GM10847 (cell line): Measurements from ENCODE around the gene CMYA5.

Source experiments
- POLR2A ChIP-seq: IDR thresholded peaks from 2 replicates; pipeline ENCODE4 v1.6.1; 2011; ENCODE audit not compliant: insufficient read length; ENCODE audit errors: extremely low read depth

The CMYA5 gene

GRCh38 chr5:79697222-79698170 is 7.9 kb downstream of the CMYA5 start:
- TF ChIP-seq POLR2A: no peak

DNA sequence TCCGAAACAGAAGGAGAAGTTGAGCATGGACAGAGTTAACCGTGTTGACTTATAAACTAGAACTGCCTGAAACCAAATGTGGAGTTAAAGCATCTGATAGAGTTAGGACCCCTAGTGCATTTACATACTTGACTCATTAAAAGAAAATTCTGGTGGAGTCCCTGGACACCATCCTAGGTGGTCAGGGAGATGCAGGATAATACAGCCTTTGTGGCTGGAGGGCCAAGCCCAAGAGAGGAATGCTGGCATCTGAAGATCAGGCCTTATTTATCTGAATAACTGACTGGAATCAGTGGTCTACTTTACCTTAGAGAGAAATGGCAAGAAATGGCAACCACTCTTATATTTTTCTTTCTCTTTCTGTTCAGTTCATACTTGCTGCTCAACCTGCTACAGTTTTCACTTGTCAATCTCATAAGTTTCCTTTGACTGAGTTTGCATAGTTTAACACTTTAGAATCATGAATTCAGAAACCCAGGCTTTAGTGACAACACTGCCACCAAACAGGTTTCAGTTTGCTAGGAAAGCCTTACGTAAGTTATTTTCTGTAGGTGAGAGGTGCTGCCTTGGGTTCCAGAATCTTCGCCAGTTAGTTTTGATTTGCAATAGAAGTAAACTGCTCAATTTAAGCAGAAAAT is 10.2 kb downstream of the CMYA5 start:
- no peak for TF ChIP-seq POLR2A

DNA sequence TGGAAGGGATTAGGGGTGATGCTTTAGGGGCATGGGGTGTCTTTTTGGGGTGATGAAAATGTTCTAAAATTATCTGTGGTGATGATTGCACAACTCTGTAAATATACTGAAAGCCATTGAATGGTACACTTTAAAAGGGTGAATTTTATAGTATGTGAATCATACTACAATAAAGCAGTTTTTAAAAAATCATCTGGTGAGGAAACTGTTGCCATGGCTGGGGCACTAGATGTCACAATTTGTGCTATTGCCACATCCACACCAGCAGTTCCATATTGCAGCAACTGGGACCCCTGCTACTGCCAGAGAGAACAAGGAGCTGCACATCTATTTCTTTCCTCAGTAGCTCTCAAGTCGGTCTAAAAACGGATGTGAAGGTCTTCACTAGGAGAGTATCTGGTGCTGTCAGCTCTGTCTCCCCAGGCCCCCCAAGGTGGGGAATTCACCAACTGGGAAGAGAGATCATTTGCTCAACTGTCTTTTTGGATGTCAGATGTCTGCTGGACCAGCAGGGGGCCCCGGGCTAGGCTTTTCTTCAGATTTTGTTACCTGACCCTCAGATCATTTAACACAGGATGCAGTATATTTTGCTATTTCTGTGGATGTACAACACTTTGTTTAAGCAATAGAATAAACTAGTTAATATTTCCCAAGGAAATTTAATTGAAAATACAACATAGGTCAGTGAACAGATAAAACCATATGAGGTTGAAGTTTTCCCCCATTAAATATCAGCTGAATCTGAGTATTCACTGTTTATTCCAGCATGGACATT is 13.2 kb downstream of the CMYA5 start:
- TF ChIP-seq POLR2A: no peak

DNA sequence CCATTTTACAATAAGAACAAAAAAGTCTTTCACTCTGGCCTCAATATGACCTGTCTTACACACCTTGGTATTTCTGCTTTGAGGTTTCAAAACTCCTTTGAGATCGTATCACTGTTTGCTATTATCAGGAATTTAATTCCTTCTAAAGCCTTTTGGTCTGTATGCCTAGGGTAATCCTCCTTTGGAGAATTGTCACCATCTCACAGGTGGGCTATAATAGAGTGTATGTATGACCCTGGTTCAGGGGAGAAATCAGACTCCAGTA is 13.7 kb downstream of the CMYA5 start:
- no peak for TF ChIP-seq POLR2A

DNA sequence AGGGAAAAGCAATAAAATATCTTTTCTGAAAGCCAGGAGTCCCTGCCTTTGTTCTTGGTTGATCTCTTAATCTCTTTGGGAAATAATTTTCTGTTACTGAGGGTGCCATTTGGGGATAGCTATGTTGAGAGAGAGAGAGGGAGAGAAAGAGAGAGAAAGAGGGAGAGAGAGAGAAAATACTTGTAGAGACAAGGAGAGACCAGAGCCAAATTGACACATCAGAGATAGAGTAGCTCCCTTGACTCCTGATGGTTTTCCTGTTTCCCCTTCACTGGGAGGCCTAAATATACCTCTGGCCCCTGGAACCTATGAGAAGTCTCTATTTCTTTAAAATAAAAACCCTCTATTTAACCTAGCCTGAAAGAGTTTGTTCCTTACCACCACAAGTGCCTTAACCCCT is 14.9 kb downstream of the CMYA5 start:
- no peak for TF ChIP-seq POLR2A

GRCh38 chr5:79705632-79706031 is 16.0 kb downstream of the CMYA5 start:
- no peak for TF ChIP-seq POLR2A

DNA sequence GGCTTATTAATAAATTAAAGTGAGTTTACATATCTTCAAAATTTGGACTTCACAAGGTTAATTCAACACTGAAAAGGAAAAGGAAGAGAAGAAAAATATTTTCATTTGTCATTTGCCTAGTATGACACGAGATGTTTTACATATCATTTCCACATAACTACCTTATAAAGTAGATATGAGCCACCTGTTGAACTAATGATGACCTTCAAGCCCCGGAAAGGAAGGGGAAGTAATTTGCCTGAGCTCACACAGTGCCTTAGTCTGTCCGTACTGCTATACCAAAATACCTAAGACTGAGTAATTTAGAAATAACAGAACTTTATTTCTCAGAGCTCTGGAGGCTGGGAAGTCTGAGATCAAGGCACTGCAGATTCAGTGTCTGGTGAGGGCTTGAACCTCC is 17.9 kb downstream of the CMYA5 start:
- no peak for TF ChIP-seq POLR2A

GRCh38 chr5:79712741-79713140 is 23.1 kb downstream of the CMYA5 start:
- no peak for TF ChIP-seq POLR2A

DNA sequence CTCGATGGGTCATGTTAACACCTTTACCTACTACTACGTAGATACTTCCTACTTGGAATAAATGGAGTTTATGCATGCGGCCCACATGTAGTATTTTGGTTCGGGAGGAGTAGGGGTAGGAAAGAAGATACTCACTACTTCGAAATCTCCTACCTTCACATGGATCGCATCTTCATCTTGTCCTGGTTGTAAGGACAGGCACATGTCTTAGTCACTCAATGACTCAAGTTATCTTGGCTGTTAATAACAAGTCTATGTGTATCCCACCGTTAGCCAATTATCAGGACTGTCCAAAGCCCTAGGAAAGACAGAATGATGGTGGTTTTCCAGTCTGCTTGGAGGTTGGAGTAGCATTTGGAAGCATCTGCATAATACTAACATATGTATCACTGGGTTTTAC is 24.1 kb downstream of the CMYA5 start:
- TF ChIP-seq POLR2A: no peak

DNA sequence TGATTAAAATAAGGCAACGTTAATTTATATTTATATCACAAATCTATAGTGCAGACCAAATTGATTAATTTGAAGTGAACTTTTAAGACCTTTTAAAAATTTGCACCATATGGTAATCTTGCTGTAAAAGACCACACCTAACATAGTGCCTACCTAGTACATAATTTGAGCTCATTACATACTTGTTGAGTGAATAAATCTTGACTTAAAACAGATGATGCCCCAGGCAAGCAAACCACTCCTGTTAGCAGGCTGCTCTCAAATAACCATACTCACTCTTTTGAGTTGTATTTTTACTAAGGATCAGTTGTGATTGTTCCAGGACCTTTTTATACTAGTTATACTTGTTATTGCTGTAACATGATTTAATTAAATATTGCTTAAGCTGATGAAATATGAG is 27.2 kb downstream of the CMYA5 start:
- TF ChIP-seq POLR2A: no peak

- no peak for TF ChIP-seq POLR2A
Observed at GRCh38 chr5:79720096-79720495, 30.5 kb downstream of the CMYA5 start.

GRCh38 chr5:79727451-79728355 is 38.1 kb downstream of the CMYA5 start:
- TF ChIP-seq POLR2A: no peak

DNA sequence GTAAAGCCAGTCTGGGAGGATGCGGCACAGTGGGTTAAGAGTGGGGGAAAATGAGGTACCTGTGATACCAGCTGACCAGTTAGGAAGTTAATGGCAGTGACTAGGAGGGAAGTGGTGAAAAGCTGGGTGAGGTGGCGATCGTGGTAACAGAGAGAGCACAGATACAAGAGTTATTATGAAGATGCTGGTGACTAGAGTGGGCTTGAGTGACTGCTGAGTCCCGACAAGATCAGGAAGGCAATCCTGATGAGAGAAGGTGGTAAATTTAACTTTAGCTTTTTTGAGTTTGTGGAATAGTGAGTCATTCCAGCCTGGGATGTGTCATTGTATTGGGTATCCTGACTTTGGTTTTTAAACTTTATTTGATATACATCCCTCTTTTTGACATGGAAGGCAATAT is 38.8 kb downstream of the CMYA5 start:
- no peak for TF ChIP-seq POLR2A

- no peak for TF ChIP-seq POLR2A
Observed at GRCh38 chr5:79729679-79730078, 40.0 kb downstream of the CMYA5 start.

GRCh38 chr5:79730564-79730963 is 40.9 kb downstream of the CMYA5 start:
- TF ChIP-seq POLR2A: no peak

GRCh38 chr5:79731775-79732174 is 42.1 kb downstream of the CMYA5 start:
- TF ChIP-seq POLR2A: no peak
